Stimulated activated CD4-positive, alpha-beta T cell treated with anti-CD3 and anti-CD28 coated beads, Interleukin-15, amount 100 ng/mL, for 24 hours (primary cell): ENCODE results near the gene PAK5.

ENCODE experiments used
- DNase-seq: peaks from one replicate; pipeline ENCODE4 v3.0.0-alpha.2; 2020

The PAK5 gene

DNA sequence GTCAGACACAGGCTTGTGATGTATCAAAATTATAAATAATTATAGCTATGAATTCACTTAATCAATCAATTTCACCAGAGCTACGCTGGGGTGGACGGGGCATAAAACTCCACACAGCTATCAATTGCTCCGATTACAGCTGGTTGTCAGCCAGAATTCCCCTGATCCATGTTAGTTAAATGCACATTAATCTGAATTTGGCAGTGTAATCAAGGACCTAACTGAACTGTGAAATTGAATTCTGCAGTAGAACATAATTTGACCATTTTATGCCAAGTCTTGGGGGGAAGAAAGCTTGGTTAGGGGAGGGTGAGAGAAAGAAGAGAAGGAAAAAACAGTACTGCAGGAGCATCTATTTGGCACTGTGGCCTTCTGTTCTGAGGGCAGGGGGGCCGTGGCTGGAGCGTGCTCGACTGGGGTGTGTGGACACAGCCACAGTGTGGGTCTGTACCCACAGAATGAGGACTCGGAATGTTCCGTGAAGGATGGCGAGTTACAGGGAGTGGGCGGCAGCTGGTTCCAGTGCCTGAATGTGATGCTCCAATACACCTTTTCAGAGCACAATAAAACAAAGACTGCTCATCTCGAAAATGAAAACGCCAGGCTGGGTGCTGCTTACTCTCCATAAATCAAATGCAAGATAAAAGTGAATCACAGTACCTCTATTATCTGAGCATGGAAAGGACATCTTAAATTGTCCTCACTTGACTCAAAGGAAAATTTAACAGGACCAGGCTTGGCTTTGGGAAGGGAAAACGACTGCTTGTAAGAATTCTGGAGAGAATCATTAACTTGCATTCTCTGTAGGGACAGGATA is 265.3 kb downstream of the PAK5 start:
- no peak for DNase-seq

DNA sequence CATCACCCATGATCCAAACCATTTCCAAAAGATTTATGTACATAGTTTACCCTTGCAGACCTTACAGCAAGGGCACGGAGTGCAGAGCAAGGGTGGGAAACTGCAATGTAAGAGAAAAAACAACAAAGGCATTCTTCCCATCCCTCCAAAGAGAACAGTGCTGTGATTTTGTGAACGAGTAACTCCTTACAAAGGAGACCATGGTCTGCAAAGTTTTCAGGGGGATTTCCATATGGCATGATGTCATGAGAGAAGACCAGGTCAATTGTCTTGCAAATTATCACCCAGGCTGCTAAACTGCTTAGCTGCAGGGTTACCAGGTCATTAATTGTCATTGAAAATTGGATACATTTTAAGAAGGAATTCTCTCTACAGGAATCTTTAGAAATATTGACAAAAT is 266.2 kb downstream of the PAK5 start:
- DNase-seq: no peak

DNA sequence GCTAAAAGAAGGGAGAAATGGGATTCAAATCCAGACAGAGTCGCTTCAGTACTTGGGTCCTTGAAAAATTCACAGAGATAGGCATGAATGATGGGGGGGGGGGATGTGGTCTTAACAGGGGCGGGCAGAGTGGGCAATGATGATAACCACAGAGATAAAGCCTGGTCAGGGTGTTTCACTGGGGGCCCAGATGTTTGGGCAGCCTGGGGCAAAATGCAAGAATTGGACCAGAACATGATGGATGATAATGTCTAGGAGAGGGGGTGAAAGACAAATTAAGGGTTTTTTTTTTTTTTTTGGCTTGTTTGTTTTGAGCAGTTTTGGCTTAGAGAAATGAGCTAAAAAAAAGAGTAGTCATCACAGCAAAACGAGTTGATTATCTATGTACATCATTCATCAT is 267.1 kb downstream of the PAK5 start:
- no peak for DNase-seq

DNA sequence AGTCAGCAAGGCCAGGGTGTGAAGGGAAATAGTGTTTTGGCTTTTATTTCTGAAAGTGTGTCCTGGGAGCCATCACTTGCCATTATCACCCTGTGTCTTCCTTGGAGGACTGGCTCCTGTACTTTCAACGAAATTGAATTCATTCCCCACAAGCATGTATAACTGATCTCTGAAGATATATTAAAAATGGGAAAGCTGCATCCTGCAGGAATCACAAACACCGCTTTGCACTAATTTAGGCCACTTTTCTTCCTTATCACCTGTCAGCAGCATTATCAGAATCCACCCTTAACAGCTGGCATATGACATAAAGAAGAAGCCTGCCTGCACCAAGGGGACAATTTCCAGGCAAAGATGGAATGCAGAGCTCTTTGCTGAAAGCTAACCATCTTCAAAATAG is 268.3 kb downstream of the PAK5 start:
- no peak for DNase-seq

DNA sequence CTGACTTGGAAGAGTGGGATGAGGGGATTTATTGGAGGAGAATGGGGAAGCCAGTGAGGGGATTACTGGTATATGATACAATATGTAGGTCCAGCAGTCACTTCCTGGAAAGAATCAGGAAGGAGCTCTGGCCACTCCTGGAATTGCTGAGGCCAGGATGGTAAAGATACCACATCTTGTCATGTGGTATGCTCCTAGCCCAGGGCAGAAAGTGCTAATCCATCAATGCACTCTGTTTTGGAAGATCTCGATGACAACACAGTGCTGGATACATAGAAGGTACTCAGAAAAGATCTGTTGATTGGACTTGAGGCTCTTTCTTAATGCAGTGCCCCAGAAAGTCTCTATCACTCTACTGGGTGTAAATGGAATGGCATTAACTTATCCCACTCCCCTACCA is 271.9 kb downstream of the PAK5 start:
- DNase-seq: no peak

DNA sequence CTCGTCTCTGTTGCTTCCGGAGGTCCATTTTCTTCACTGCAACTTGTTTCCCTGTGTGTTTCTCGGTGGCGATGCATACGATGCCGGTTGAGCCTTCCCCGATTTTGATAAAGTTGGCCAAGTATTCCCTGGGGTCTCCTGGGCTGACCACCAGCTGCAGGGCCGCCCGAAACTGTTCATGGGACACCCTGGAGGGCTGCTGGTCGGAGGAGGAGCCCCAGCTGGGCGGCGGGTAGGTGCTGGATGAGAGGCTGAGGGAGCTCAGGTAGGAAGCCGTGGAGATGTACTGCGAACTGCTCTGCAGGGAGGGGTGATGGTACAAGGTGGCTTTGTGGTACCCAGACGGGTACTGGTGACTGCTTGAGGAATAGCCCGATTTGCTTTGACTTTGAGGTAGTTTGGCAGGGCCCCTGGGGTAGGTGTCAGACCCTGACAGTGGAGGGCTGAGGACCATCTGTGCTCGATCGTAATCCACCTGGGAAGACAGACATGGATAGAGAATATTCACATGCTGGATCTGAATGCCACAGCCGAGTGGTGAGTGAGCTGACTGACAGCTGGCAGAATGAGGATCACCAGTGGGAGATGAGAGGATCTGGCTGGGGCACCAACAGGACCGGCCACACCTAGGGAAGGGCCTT is 272.8 kb downstream of the PAK5 start:
- DNase-seq: no peak

DNA sequence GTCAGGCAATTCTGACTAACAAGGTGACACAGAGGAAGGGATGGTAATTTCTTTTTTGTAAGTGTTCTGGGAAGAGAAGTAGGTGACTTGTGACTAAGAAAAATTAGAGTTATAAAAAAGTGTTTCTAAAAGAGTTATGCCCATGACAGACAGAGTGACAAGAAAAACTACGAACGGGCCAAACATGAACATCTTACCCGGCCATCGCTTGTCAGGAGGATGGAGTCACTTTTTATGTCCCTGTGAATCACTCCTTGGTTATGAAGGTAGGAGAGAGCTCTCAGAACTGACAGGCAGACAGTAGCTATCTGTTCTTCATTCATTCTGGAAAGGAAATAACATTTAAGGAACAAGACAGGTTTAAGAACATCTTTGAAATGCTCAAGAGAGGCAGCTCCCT is 281.5 kb downstream of the PAK5 start:
- no peak for DNase-seq

DNA sequence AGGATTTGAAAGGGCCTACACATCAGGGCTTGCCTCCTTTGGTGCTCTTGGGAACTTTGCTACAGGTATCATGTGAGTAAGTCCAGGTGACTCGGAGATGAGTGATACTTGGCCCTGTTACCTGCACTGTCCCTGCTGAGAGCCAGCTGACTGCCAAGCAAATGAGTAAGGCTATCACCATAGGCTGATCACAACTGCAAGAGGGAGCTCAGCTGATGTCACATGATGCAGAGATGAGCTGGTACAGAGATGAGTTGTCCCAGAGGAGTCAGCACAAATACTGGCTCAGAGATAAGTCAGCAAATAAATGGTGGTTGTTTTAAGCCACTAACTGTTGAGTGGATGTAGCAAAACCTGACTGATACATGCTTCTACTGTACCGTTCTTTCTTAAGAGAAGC is 283.1 kb downstream of the PAK5 start:
- no peak for DNase-seq

DNA sequence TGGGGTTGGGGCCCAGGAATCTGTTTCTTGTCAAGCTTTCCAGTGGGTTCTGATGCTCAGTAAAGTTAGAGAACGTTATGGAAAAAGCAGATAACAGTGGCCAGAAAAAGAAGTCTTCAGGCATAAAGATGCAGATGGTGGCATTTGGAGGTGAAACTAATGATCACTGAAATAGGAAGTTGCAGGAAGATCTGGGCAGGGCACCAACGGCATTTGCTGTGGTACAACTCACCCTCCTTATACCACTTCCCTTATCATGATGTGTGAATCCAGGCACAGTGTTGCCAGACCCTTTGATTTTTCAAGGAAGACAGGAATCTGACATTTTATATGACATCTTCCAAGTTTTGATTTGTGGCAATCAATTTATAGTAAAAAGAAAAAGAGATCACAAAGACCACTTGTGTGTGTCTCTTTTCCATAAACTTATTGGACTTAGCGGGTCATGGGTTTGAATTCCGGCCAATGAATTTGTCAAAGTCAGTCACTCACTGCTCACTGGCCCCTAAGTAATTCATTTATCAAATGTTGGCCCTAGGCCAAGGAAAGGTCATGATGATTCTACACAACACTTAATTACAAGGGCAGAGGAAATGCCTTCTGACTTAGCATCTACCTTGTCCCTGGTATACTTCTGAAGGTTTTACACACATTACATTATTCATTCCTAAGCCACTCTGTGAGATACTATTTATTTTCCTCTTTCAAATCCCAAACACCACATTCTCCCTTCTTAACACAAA is 286.9 kb downstream of the PAK5 start:
- no peak for DNase-seq

DNA sequence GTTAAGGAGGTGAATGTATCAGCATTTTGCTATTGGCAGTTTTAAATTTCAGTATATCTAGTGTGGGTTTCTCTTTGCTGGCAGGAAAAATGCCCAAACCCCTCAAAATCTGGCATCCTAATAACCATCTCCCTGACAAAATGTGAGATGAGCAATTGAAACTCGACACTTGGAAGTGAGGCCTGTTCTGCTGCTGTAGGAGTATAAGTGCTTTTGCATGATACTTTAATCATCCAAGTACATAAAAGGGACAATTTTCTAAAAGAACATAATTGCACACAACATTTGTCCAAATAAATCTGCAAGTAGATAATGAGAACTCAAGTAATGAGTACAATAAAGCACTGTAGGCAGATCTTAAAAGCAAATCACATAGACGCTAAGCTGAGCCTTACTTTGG is 288.0 kb downstream of the PAK5 start:
- DNase-seq: no peak

DNA sequence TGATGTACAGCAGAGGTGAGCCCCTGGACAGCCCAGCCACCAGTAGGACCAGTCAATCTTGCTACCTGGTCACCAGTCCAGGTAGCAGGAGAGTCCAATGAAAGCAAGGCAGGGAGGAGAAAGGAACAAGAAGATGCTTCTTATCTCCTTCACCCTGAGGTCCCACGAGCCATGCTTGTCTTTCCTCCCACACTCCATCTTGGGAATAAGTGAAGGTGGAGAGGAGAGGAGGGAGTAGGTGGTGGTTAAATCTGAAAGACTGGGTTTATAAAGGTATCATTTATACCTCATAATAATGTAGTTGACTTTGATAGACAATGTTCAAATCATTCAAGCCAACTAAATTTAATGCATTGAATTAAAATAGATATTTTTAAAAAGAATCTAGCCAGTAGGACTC is 288.6 kb downstream of the PAK5 start:
- DNase-seq: no peak

DNA sequence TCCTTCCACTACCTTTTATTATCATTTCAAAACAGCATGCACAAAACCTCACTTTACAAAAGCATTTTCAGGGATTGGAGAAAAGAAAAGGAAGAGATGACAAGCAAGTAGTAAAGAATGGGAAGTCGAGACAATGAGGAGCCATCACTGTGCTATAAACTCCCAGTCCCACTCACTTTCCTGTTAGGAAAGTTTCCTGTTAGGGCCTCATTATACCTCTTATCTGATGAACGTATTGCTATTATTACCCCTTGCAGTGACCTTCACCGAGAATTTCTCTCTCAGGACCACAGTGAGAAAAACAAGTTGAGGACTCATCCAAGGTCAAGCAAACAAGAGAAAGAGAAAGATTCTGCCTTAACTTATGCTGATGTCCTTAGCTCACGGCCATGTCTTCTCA is 295.7 kb downstream of the PAK5 start:
- DNase-seq: no peak

DNA sequence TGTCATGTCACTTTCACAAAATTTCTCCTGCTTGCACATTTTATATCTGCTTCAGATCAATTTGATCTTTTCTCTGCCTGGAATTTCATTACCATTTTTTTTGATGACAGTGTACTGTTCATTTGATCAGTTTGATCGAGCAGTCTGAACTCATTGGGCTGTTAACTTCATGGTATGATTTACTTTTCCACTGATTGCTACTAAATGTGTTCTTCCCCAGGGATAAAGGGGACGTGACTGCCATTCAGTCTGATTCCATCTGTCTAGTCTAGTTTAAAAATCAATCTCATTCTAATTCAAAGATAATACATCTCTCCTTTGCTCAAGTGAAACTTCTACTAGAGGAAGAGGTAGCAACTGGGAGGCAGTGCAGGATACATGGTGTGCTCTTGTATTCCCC is 303.4 kb downstream of the PAK5 start:
- no peak for DNase-seq

DNA sequence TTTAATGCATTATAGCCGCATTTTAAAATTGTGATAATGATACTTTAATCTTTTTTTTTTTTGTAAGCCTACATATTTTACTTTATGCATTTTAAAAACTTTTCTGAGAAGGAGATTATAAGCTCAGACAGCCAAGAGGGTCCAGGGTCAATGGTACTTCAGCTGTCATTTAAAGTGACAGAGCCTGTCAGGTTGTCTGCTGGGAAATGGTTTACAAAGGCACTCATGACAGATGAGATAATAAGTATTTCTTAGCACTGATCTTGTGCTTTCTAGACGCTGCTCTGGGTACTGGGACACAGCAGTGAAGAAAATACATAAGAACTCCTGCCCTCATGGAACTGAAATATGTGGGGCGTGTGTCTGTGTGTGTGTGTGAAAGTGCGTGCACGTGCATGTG is 304.9 kb downstream of the PAK5 start:
- no peak for DNase-seq

DNA sequence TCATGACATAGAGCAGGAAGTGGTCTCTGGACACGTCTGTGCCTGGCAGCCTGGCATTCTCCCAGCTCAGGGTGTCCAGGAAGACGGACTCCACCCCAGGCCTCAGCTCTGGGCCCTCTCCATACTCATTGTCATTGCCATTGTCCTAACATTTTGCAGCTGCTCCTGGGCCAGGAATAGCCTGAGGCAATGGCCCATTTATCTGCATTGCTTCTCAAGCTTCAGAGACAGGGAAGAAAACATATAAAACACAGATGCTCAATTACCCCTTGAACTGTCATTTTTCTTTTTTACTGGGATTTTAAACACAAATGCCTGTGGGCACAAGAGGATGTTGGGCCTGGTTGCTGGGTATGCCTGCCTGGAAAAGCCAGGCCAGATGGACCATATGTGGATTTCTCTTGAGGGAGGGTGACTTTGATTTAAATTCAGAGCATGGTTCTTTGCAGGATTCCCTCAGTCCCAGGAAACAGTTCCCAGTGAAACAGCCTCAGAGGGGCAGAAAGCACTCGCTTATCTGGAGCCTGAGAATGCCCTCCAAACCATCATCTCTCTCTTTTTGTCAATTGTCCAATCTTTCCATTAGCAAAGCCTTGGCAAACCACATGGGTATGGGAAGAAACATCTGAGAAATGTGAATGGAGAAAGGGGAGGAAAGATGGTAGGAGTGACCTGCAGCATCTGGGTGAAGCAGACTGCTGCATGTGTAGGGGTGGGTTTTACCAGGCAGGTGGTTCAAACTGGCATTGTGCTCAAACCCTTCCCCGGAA is 306.6 kb downstream of the PAK5 start:
- DNase-seq: no peak

DNA sequence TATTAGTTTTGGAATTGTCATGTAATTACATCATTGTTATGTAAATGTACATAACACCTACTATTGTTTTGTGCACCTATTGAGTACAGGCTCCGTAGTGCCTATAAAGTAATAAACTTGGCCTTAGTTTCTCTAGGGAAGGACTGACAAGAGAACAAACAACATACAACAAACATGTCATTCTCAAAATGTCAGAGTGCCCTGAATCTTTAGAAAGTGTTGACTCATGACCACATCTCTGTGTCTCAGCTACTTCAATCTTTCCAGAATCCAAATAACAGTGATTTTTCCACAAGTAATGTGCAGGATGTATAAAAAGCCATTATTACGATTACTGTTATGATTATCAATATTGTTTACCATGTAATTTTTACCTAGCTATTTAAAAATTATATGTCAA is 307.3 kb downstream of the PAK5 start:
- DNase-seq: no peak

DNA sequence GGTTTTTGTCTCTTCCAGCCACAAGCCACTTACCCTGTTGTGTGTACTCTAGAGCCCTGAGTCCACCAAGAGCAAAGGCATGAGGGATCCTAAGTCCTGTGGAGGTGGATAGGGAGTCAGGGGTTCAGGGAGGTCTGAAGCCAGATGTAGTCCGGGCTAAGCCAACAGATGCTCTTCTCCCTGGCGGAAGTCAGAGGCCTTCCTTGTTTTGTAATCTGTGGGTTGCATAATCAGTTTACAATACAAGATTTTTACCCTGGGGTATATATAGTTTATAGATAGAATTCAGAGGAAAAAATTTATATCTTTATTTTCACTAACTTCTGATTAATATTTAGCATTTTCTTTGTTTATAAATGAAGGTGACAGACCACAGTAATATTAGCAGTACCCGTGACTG is 315.2 kb downstream of the PAK5 start:
- no peak for DNase-seq

DNA sequence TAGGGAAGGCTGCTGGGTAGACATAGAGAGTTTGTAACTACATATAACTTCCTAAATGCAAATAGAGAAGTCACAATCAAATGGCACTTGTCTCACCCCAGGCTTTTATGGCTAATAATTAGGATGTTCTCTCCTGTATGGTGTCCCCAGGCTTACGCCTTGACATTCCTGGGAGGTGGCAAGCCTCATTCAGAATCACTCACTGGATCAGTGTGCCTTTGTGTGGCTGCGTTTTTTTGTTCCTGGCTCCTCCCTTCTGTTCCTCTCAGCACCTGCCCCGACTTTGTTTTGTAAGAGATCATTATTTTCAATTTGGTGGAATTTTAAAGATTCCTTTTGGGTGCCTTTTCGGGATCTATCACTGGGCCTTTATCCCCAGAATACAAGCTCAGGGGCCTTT is 318.8 kb downstream of the PAK5 start:
- DNase-seq: no peak

DNA sequence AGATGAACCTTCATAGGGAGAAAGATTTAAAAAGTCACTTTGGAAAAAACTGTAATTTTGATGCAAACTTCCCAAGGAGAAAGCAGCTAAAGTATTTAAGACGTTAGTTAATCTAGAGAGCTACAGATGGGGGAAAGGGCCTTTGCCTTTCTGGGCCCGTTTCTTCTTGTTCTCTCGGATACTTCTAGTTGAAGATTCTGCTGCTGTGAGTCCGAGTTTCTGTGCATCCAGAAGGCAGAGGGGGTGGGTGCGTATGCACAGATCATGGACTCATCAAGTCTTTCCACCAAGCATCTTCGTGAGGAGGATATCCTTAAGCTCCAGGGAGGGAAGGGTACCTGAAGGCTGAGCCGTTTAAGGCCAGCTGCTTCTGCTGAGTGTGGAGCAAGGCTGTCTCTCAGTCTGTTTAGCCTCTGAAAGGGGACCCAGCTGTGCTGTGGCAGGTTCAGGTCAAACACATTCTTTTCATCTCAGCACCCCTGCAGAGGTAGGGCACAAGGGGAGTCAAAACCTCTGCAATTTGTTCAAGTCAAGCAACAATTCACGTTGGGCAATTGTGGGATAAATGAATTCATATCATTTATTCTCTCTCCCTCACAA is 320.2 kb downstream of the PAK5 start:
- DNase-seq: no peak

DNA sequence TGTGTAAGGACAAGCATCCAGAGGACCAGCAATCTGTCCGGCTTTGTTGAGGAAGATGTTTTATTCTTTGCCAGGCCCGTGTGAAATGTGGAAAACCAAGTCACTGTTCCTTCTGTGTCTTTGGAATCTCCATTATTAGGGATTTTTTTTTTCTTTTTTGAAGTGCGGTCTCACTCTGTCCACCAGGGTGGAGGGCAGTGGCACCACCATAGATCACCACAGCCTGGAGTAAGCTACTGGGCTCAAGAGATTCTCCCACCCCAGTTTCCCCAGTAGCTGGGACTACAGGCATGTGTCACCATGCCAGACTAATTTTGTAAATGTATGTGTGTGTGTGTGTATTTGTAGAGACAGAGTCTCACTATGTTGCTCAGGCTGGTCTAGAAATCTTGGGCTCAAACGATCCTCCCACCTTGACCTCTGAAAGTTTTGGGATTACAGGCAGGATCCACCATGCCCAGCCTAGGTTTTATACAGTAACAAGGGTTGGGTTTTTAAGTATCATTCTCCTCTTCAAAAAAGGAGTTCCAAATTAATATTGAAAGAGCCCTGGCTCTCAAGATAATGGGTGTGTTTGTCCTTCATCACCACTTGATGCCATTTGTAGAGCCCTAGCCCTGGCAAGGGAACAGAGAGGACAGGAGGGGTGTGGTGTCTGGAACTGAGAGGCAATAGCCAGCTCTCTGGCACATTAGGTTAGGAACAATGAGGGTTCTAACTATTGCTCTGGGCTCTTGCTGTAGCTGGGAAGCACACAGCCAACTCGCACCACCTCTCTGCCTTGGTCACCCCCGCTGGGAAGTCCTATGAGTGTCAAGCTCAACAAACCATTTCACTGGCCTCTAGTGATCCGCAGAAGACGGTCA is 321.3 kb downstream of the PAK5 start:
- no peak for DNase-seq

DNA sequence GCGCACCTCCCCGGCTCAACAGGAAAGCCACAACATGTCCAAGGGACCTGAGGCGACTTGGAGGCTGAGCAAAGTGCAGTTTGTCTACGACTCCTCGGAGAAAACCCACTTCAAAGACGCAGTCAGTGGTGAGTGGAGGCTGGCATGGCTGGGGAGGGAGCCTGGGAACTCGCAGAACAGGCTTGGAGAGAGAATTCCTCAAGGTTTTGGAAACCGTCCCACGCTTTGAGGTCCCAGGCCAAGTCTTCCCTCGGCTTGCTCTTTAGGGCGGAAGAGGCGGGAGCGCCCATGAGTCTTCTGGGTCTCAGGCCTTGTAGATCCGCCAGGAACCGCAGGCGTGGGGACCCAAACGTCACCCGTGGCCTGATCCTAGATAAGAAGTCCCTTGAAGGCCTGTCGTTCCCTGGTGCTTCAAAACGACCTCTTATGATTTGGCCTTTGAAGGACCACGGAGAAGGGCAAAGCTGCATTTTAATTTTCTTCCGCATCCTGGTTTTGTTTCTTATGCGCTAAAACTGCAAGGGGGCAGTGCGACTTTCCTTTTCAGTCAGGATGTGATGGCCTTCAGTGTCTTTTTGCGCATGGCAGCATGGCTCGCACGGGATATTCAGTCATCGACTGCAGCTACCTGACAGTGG is 322.5 kb downstream of the PAK5 start:
- no peak for DNase-seq
